IPS DF 6.9 (cell line): ENCODE measurements around the gene LAGE3.

ENCODE experiments used
- DNase-seq: peaks from one replicate; pipeline ENCODE4 v3.0.0-alpha.2; 2013; ENCODE audit warnings: low read depth, low spot score
- H3K27ac ChIP-seq: one replicate; pipeline ENCODE4 v1.5.1; 2013; ENCODE audit warnings: low read length, control low read depth
- H3K27me3 ChIP-seq: 2 replicates; pipeline ENCODE4 v1.6.1; 2013; ENCODE audit warnings: mild to moderate bottlenecking, low read length; ENCODE audit not compliant: control insufficient read depth, insufficient read depth
- H3K36me3 ChIP-seq: 2 replicates; pipeline ENCODE4 v1.6.1; 2013; ENCODE audit warnings: low read length; ENCODE audit not compliant: control insufficient read depth, insufficient read depth
- H3K4me1 ChIP-seq: 2 replicates; pipeline ENCODE4 v1.6.1; 2013; ENCODE audit warnings: low read length; ENCODE audit not compliant: control insufficient read depth, insufficient read depth
- H3K4me3 ChIP-seq: 2 replicates; pipeline ENCODE4 v1.5.1; 2013; ENCODE audit warnings: mild to moderate bottlenecking, low read length
- H3K9me3 ChIP-seq: 2 replicates; pipeline ENCODE4 v1.6.1; 2013; ENCODE audit warnings: low read length, inconsistent platforms; ENCODE audit not compliant: control insufficient read depth, insufficient read depth
- WGBS: extraction: QIAGEN DNeasy Blood & Tissue Kit; methylation state at CpG from one replicate; pipeline ENCODE4 v1.1.7; 2013; ENCODE audit warnings: mixed read lengths, missing lambda C conversion rate; ENCODE audit not compliant: insufficient read length, insufficient coverage; 5-methylcytosine and 5-hydroxymethylcytosine counted together

LAGE3 gene

DNA sequence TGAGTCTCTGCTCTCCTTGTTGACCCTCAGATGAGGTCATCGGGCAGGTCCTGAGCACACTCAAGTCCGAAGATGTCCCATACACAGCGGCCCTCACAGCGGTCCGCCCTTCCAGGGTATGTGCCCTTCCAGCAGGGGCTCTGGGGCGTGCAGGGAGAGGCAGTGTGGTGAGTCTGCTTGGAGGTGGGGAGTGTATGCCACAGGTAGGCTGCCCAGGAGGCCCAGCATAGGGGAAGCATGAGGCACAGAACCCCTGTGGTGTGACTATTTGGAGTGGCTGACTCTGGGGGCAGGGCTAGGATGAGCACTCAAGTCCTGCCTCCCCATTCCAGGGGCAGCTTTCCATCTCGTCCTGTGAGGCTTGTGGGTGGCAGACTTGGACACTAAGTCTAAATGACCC lies 45.5 kb downstream of the LAGE3 start:
- no peak overlapping the region for H3K27ac ChIP-seq
- no peak overlapping the region for H3K4me3 ChIP-seq
- no CpG with 5 or more reads among the region's 7 CpGs for WGBS
- H3K4me1 ChIP-seq = no peaks in the 10 kb centered on the region
- peaks cover 12% of the 10 kb centered on the region for H3K36me3 ChIP-seq
- no peaks in the 10 kb centered on the region for H3K9me3 ChIP-seq
- DNase-seq = no peak
- H3K27me3 ChIP-seq = no peaks in the 10 kb centered on the region

DNA sequence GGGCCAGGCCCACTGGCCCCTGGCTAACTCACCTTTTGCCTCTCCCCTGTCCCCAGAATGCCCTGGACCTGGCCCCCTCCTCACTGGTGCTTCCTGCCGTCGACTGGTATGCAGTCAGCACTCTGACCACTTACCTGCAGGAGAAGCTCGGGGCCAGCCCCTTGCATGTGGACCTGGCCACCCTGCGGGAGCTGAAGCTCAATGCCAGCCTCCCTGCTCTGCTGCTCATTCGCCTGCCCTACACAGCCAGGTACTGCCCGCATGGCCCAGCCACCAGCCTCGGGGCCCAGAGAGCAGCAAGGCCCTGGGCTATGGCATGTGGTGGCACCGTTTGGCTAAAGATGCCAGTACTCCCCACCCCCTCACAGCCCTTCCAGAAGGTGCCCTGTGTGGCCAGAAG lies 46.9 kb downstream of the LAGE3 start:
- Histone ChIP-seq H3K9me3 (no peaks in the 10 kb centered on the region), H3K36me3 (peaks cover 12% of the 10 kb centered on the region), H3K4me1 (no peaks in the 10 kb centered on the region), H3K27me3 (no peaks in the 10 kb centered on the region), H3K4me3 (no peak overlapping the region), H3K27ac (no peak overlapping the region)
- no peak for DNase-seq
- WGBS = no CpG with 5 or more reads among the region's 8 CpGs

DNA sequence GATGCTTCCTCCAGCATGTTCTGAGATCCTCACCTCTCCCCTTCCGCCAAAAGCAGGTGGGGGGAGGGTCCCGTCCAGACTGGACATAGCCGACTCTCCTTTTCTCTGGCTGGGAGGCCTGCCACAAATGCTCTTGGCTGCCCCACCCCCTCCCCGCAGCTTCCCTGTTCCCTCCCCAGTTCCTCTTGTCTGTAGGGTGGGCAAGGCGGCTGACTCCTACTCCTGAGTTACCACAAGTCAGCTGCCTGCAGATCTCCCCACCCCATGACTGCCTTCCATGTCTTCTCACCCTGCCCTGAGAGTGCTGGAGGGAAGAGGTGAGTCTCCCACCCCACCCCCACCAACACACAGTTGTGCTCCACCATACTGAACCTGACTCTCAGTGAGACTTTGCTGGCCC lies 47.7 kb downstream of the LAGE3 start:
- WGBS = no CpG with 5 or more reads among the region's 5 CpGs
- H3K27me3 ChIP-seq = no peaks in the 10 kb centered on the region
- H3K4me3 ChIP-seq = no peak overlapping the region
- H3K27ac ChIP-seq = no peak overlapping the region
- DNase-seq = no peak
- no peaks in the 10 kb centered on the region for H3K4me1 ChIP-seq
- no peaks in the 10 kb centered on the region for H3K9me3 ChIP-seq
- peaks cover 12% of the 10 kb centered on the region for H3K36me3 ChIP-seq

DNA sequence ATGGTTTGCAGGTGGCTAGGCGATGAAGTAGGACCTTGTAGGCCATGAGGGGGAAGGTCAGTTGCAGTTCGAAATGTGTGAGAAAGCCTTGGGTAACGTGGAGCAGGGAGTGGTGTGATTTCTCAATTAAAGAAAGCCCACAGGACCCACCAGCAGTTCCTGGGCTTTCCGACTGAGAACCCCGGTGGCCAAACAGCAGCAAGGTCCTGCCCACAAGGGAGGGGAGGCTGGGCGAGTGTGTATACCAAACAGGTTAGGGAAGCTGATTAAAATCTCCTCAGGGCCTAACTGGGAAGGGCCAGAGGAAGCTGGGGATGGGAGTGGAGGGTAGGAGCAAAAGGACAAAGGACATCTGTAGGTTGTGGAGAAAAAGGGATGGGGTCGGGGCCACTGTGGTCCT lies 48.2 kb downstream of the LAGE3 start:
- Histone ChIP-seq H3K4me3 (no peak overlapping the region), H3K27me3 (no peaks in the 10 kb centered on the region), H3K4me1 (no peaks in the 10 kb centered on the region), H3K36me3 (peaks cover 12% of the 10 kb centered on the region), H3K27ac (no peak overlapping the region), H3K9me3 (no peaks in the 10 kb centered on the region)
- WGBS = no CpG with 5 or more reads among the region's 7 CpGs
- DNase-seq = no peak

DNA sequence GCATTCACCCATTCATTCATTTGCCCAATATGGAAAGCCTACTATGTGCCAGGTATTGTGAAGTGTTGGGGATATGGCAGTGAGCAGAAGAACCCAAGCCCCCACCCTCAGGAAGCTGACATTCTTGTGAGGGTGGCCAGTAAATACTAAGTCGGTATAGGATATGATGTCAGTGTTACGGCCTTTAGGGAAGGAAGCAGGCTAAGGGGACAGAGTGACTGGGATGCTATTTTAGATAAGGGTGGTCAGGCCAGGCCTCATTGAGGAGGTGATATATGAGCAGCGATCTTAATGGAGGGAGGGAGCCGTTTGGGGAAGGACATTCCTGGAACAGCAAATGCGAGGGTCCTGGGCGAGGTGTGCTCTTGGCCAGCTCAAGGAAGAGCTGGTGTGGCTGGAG lies 48.6 kb downstream of the LAGE3 start:
- H3K27ac ChIP-seq = no peak overlapping the region
- WGBS = no CpG with 5 or more reads among the region's 6 CpGs

DNA sequence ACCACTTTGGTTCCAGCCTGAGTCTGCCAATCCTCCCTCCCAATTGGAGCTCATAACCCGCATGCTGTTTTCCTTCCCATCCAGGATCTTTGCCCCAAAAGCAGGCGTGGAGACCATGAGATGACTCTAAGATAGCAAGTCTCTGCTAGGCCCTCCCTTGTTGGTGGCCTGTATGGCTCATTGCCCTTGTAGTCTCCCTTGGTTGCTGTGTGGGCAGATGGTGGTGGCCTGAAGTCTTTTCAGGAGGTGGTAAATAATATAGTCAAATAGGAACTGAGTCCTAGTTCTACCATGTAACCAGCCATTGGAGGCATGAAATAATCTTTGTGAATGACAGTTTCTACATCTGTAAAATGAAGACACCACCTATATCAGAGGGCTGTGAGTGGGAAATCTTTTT lies 49.4 kb downstream of the LAGE3 start:
- DNase-seq = no peak
- no peaks in the 10 kb centered on the region for H3K4me1 ChIP-seq
- no peak overlapping the region for H3K27ac ChIP-seq
- no peak overlapping the region for H3K4me3 ChIP-seq
- H3K9me3 ChIP-seq = no peaks in the 10 kb centered on the region
- no CpG with 5 or more reads among the region's 2 CpGs for WGBS
- H3K36me3 ChIP-seq = peaks cover 9% of the 10 kb centered on the region
- no peaks in the 10 kb centered on the region for H3K27me3 ChIP-seq

More for the DNA sequence above, 48.6 kb downstream of the LAGE3 start:
- no peak overlapping the region for H3K4me3 ChIP-seq
- H3K27me3 ChIP-seq = no peaks in the 10 kb centered on the region
- H3K9me3 ChIP-seq = no peaks in the 10 kb centered on the region
- peaks cover 12% of the 10 kb centered on the region for H3K36me3 ChIP-seq
- no peaks in the 10 kb centered on the region for H3K4me1 ChIP-seq
- no peak for DNase-seq

DNA sequence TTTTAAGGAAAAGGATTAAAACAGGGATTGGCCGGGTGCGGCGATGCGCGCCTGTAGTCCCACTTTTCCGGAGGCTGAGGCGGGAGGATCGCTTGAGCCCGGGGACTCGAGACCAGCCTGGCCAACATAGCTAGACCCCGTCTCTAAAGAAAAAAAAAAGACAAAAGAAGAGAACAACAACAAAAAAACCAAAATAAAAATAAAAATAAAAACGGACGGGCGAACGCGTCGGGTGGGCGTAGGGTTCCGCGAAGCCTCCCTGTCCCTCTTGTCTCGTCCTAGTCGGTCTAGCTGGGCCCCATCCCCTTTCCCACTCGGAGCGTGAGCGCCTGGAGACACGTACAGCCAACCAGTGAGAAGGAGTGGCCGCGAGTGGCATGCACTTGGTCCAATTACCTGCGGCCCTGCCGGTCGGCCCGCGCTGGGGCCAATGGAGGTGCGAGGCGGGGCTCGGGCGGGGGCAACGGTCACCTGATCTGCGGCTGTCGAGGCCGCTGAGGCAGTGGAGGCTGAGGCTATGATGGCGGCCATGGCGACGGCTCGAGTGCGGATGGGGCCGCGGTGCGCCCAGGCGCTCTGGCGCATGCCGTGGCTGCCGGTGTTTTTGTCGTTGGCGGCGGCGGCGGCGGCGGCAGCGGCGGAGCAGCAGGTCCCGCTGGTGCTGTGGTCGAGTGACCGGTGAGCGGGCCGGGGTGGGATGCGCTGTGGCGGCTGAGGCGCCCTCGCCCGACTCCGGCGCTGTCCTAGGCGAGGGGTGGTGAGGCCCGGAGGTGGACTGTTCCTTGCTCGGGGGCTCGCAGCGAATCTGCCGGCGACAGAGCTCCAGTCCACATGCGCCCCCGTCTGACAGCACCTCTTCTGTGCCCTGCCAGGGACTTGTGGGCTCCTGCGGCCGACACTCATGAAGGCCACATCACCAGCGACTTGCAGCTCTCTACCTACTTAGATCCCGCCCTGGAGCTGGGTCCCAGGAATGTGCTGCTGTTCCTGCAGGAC lies 50.6 kb downstream of the LAGE3 start, which contains the start of gene ATP6AP1:
Gene ATP6AP1 (plus strand): TSS at position 502 of the 996 bp plus-strand sequence. CDS start 16 bp downstream, at position 518.
- Histone ChIP-seq H3K4me1 (no peaks in the 10 kb centered on the region), H3K36me3 (peaks cover 4% of the 10 kb centered on the region), H3K27ac (no peak within 1 kb of the TSS), H3K27me3 (no peaks in the 10 kb centered on the region), H3K9me3 (no peaks in the 10 kb centered on the region), H3K4me3 (peak within 1 kb of the TSS; percentile 85)
- DNase-seq = no peak
- no CpG with 5 or more reads among the region's 87 CpGs for WGBS
